ENCODE measurements around the gene NAV2. TPM values are rescaled to one million over a fixed set of nuclear protein-coding genes. Genes with fewer than 3 reads are reported as not detected.

NAV2 gene
- total RNA-seq, 1 experiment from 2014 or later: 139 TPM

DNA sequence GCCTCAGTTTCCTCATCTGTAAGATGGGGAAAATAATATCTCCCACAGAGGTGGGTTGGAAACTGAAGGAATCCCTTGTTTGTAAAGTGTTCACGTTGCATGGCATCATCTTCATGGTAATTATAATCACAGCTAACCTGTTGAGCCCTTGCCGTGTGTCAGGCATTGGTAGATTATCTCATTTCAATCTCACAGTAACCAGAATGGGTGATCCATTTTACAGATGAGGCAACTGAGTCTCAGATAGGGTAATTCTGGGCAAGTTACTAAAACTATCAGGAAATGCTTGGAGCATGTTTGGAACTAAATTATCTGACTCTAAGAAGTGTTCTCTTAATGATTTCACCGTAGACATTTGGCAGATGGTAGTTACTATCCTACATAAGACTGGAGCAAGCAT lies 109.4 kb downstream of the NAV2 start:
- H3K4me1 Mint-ChIP-seq (ENCODE audit: insufficient read depth, unreplicated experiment): no peaks in the 10 kb centered on the region
- BruUV-seq (replicated peaks): no TSS peak
- ChIA-PET POLR2A (interaction anchor here (0.7 kb wide), 1 partner anchor 295 kb away, joined by 3 read pairs; no protein-coding TSS in a partner anchor), CTCF (interaction anchor here (0.8 kb wide), 1 partner anchor 81 kb away, joined by 4 read pairs; no protein-coding TSS in a partner anchor)
- TF ChIP-seq, protein P1, sequence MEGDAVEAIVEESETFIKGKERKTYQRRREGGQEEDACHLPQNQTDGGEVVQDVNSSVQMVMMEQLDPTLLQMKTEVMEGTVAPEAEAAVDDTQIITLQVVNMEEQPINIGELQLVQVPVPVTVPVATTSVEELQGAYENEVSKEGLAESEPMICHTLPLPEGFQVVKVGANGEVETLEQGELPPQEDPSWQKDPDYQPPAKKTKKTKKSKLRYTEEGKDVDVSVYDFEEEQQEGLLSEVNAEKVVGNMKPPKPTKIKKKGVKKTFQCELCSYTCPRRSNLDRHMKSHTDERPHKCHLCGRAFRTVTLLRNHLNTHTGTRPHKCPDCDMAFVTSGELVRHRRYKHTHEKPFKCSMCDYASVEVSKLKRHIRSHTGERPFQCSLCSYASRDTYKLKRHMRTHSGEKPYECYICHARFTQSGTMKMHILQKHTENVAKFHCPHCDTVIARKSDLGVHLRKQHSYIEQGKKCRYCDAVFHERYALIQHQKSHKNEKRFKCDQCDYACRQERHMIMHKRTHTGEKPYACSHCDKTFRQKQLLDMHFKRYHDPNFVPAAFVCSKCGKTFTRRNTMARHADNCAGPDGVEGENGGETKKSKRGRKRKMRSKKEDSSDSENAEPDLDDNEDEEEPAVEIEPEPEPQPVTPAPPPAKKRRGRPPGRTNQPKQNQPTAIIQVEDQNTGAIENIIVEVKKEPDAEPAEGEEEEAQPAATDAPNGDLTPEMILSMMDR (IDR thresholded peaks at IDR 0.05; ENCODE audit: unreplicated experiment): no peak
- H3K27me3 Mint-ChIP-seq (ENCODE audit: insufficient read depth, unreplicated experiment): no peaks in the 10 kb centered on the region
- H3K4me3 Mint-ChIP-seq (ENCODE audit: unreplicated experiment): no peak overlapping the region
- no peaks in the 10 kb centered on the region for H3K9me3 Mint-ChIP-seq (ENCODE audit: unreplicated experiment)
- H3K27ac Mint-ChIP-seq (ENCODE audit: low read depth, unreplicated experiment): no peak overlapping the region
- H3K36me3 Mint-ChIP-seq (ENCODE audit: insufficient read depth, unreplicated experiment): peaks cover under 1% of the 10 kb centered on the region
- intact Hi-C loops (cut with micrococcal nuclease): no loop called here
- no peak for DNase-seq (ENCODE audit: unreplicated experiment)

DNA sequence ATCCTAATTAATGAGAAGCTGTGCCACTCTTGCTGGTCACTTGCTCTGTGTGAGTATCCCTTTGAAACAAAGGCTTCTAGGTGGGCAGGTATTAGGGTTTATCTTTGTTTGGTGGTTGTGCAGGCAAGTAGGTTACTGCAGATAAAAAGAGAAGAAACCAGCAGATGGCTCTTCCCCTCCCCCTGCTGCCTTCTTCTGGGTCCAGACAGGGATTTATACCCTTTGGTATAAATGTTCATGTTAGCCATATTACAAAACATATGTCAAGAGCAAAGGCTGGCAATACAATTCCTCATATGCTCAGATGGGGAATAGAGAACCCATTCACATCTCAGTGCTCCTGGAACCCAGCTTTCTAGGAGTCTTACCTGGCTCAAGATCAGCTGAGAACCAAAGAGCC lies 109.9 kb downstream of the NAV2 start:
- TF ChIP-seq, protein P1 (IDR thresholded peaks at IDR 0.05; ENCODE audit: unreplicated experiment): no peak
- Mint-ChIP-seq H3K9me3 (ENCODE audit: unreplicated experiment) (no peaks in the 10 kb centered on the region), H3K36me3 (ENCODE audit: insufficient read depth, unreplicated experiment) (no peaks in the 10 kb centered on the region), H3K27ac (ENCODE audit: low read depth, unreplicated experiment) (no peak overlapping the region), H3K4me1 (ENCODE audit: insufficient read depth, unreplicated experiment) (no peaks in the 10 kb centered on the region), H3K4me3 (ENCODE audit: unreplicated experiment) (no peak overlapping the region), H3K27me3 (ENCODE audit: insufficient read depth, unreplicated experiment) (no peaks in the 10 kb centered on the region)
- CTCF ChIA-PET: interaction anchor here (0.6 to 0.9 kb wide), 3 partner anchors 11 to 140 kb away, joined by 3 to 4 read pairs (median 4); no protein-coding TSS in a partner anchor
- no TSS peak for BruUV-seq (replicated peaks)
- POLR2A ChIA-PET: interaction anchor here (0.7 kb wide), 1 partner anchor 295 kb away, joined by 3 read pairs; no protein-coding TSS in a partner anchor
- no peak for DNase-seq (ENCODE audit: unreplicated experiment)
- intact Hi-C loops (cut with micrococcal nuclease): no loop called here

DNA sequence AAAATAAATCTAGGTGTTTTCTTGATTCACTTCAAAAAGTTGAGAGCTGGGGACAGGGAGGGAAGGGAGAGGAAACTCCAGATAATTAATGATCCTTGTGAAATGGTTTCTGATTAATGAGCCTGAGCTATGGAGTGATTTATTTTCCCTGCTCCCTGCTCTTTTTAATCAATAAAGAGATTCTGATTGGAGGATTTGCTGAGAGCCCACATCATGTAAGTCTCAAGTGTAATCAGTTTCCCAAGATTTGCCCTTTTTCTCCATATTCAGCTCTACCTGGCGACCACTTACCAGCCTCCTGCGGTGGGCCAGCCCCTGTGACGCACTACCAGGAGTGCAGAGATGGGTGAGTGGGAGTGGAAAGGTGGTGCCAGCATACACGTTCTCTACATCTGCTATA lies 114.0 kb downstream of the NAV2 start:
- no TSS peak for BruUV-seq (replicated peaks)
- intact Hi-C loops (cut with micrococcal nuclease): no loop called here
- H3K9me3 Mint-ChIP-seq (ENCODE audit: unreplicated experiment): no peaks in the 10 kb centered on the region
- TF ChIP-seq, protein P1 (IDR thresholded peaks at IDR 0.05; ENCODE audit: unreplicated experiment): no peak
- DNase-seq (ENCODE audit: unreplicated experiment): no peak
- H3K4me3 Mint-ChIP-seq (ENCODE audit: unreplicated experiment): no peak overlapping the region
- peaks cover 20% of the 10 kb centered on the region for H3K4me1 Mint-ChIP-seq (ENCODE audit: insufficient read depth, unreplicated experiment)
- POLR2A ChIA-PET: no interaction called here
- CTCF ChIA-PET: interaction anchor here (0.6 to 1.5 kb wide), 4 partner anchors 42 to 516 kb away, joined by 3 to 7 read pairs (median 3); no protein-coding TSS in a partner anchor
- H3K27me3 Mint-ChIP-seq (ENCODE audit: insufficient read depth, unreplicated experiment): no peaks in the 10 kb centered on the region
- H3K27ac Mint-ChIP-seq (ENCODE audit: low read depth, unreplicated experiment): no peak overlapping the region
- H3K36me3 Mint-ChIP-seq (ENCODE audit: insufficient read depth, unreplicated experiment): peaks cover 16% of the 10 kb centered on the region

DNA sequence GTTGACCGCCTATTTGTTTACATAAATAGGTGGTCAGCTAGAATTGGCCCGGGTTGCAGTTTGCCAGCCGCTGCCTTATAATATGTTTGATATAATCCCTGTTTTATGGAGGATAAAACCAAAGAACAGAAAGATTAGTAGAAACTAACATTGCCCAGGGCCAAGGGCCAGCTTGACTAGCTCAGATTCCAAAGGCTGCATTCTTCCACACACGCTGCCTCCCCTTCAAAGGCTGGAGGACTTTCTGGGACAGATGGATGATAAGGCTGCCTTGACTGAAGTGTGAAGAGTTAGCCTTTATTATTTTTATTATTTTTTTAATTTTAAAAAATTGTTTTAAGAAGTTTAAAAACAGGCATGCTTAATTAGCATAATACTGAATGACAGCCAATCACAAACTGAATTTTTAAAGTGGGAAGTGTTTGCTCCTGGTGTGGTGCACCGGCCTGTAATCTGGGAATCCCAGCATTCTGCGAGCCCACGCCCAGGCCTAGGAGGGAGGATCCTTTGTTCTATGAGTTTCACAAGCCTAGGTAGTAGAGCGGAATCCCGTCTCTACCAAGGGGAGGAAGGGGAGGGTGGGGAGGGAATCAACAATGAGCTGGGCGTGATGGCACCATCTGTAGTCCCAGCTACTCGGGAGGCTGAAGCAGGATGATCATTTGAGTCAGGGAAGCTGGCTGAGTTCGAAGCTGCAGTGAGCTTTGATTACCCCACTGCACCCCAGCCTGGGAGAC lies 114.9 kb downstream of the NAV2 start:
- H3K27ac Mint-ChIP-seq (ENCODE audit: low read depth, unreplicated experiment): peak overlapping the region; percentile 49
- POLR2A ChIA-PET: no interaction called here
- intact Hi-C loops (cut with micrococcal nuclease): no loop called here

More for the DNA sequence above, 114.9 kb downstream of the NAV2 start:
- TF ChIP-seq, protein P1 (IDR thresholded peaks at IDR 0.05; ENCODE audit: unreplicated experiment): no peak
- Mint-ChIP-seq H3K9me3 (ENCODE audit: unreplicated experiment) (no peaks in the 10 kb centered on the region), H3K36me3 (ENCODE audit: insufficient read depth, unreplicated experiment) (peaks cover 21% of the 10 kb centered on the region), H3K4me3 (ENCODE audit: unreplicated experiment) (peak overlapping the region; percentile 26), H3K27me3 (ENCODE audit: insufficient read depth, unreplicated experiment) (no peaks in the 10 kb centered on the region), H3K4me1 (ENCODE audit: insufficient read depth, unreplicated experiment) (peaks cover 20% of the 10 kb centered on the region)
- CTCF ChIA-PET: interaction anchor here (0.6 to 1.5 kb wide), 2 partner anchors 41 to 680 kb away, joined by 3 read pairs; no protein-coding TSS in a partner anchor
- no TSS peak for BruUV-seq (replicated peaks)
- peak; percentile 41 for DNase-seq (ENCODE audit: unreplicated experiment)
